CD4-positive, alpha-beta T cell treated with Interleukin-4 for 1 hour (primary cell): Measurements from ENCODE around the gene AKAP5.

ENCODE experiments used
- DNase-seq, 2 donors: peaks; one replicate each; pipeline ENCODE4 v3.0.0-alpha.2; 2020 to 2022

AKAP5 gene

GRCh38 chr14:64461221-64461620 is 4.1 kb upstream of the AKAP5 start:
- DNase-seq = no peak

- no peak for DNase-seq
These were observed 2.1 kb upstream of the AKAP5 start for GRCh38 chr14:64463195-64463594.

GRCh38 chr14:64463873-64464272 is 1.4 kb upstream of the AKAP5 start:
- no peak for DNase-seq

- no peak for DNase-seq
These were observed 648 bp upstream of the AKAP5 start for GRCh38 chr14:64464651-64465050.

GRCh38 chr14:64465831-64466554 is 694 bp downstream of the AKAP5 start:
- no peak for DNase-seq

- DNase-seq = no peak
These were observed 1.8 kb downstream of the AKAP5 start for GRCh38 chr14:64467101-64467500.

- no peak for DNase-seq
These were observed 2.3 kb downstream of the AKAP5 start for GRCh38 chr14:64467566-64467965.

- DNase-seq = no peak
These were observed 3.2 kb downstream of the AKAP5 start for GRCh38 chr14:64468451-64468850.

- no peak for DNase-seq
These were observed 8.7 kb downstream of the AKAP5 start for GRCh38 chr14:64474041-64474440.

GRCh38 chr14:64474698-64475097 is 9.4 kb downstream of the AKAP5 start:
- DNase-seq = no peak

GRCh38 chr14:64475585-64476273 is 10.4 kb downstream of the AKAP5 start:
- DNase-seq = no peak

- no peak for DNase-seq
These were observed 11.1 kb downstream of the AKAP5 start for GRCh38 chr14:64476438-64476837.

GRCh38 chr14:64478634-64479250 is 13.4 kb downstream of the AKAP5 start:
- DNase-seq = peak in 1 of 2 donors; percentile 60

- no peak for DNase-seq
These were observed 23.3 kb downstream of the AKAP5 start for GRCh38 chr14:64488590-64489099.

- no peak for DNase-seq
These were observed 26.3 kb downstream of the AKAP5 start for GRCh38 chr14:64491637-64492036.

GRCh38 chr14:64493455-64493854 is 28.2 kb downstream of the AKAP5 start:
- DNase-seq = no peak

- no peak for DNase-seq
These were observed 30.0 kb downstream of the AKAP5 start for GRCh38 chr14:64495252-64495651.

GRCh38 chr14:64496764-64497163 is 31.5 kb downstream of the AKAP5 start:
- DNase-seq = peak in 1 of 2 donors; percentile 24

- no peak for DNase-seq
These were observed 34.8 kb downstream of the AKAP5 start for GRCh38 chr14:64500088-64500487.

- peak in 1 of 2 donors; percentile 63 for DNase-seq
These were observed 36.3 kb downstream of the AKAP5 start for GRCh38 chr14:64501411-64502171.

GRCh38 chr14:64502456-64502855 is 37.2 kb downstream of the AKAP5 start:
- DNase-seq = peak; percentile 31 to 52

GRCh38 chr14:64502887-64503433 is 37.7 kb downstream of the AKAP5 start:
- peak; percentile 30 to 61 for DNase-seq
